Muscle layer of colon (tissue), 2 donors: ENCODE data around the gene WDR26.

Experiments
- H3K27ac ChIP-seq: one replicate; pipeline ENCODE4 v1.7.0; 2013; ENCODE audit warnings: low read depth, mild to moderate bottlenecking, low read length, moderate library complexity
- H3K27me3 ChIP-seq, 2 donors: one replicate each; pipeline ENCODE4 v1.7.0; 2013; ENCODE audit warnings: low read length in 2 of 2, mild to moderate bottlenecking in 2 of 2; ENCODE audit not compliant: insufficient read depth in 2 of 2, control insufficient read depth in 1 of 2
- H3K36me3 ChIP-seq: one replicate; pipeline ENCODE4 v1.7.0; 2013; ENCODE audit warnings: mild to moderate bottlenecking, low read length; ENCODE audit not compliant: insufficient read depth
- H3K4me1 ChIP-seq: one replicate; pipeline ENCODE4 v1.7.0; 2013; ENCODE audit warnings: mild to moderate bottlenecking, low read length; ENCODE audit not compliant: insufficient read depth
- H3K4me3 ChIP-seq, 2 donors: one replicate each; pipeline ENCODE4 v1.7.0; 2013; ENCODE audit warnings: low read length in 2 of 2, low read depth in 1 of 2, mild to moderate bottlenecking in 1 of 2, moderate library complexity in 1 of 2
- H3K9ac ChIP-seq: one replicate; pipeline ENCODE4 v1.7.0; 2013; ENCODE audit warnings: low read length
- H3K9me3 ChIP-seq: one replicate; pipeline ENCODE4 v1.7.0; 2013; ENCODE audit warnings: mild to moderate bottlenecking, low read length
- donor health status: abdominal sarcoma.
- donor health status: Adenocarcinoma of cecum.

WDR26 gene

GRCh38 chr1:224411766-224412165, 22.8 kb downstream of the WDR26 start:
- Histone ChIP-seq H3K36me3 (peaks cover 43% of the 10 kb centered on the region), H3K9me3 (no peaks in the 10 kb centered on the region), H3K4me1 (no peaks in the 10 kb centered on the region), H3K27ac (no peak overlapping the region), H3K9ac (no peak overlapping the region), H3K27me3 (no peaks in the 10 kb centered on the region), H3K4me3 (no peak overlapping the region)

DNA sequence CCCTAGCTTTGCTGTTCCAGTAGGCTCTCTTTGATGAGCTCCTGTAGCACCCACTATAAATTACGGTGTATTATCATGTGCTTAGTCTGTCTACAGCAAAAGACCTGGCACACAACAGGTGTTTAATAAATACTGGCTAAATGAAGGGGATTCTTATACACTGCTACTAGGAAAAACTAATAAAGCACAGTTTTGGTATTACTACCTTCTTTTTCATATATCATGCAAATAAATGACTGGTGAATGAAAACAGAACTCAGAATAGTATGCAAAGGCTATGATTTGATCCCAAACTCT, 26.4 kb downstream of the WDR26 start:
- H3K27me3 ChIP-seq: no peaks in the 10 kb centered on the region
- no peak overlapping the region for H3K4me3 ChIP-seq
- H3K36me3 ChIP-seq: peaks cover 55% of the 10 kb centered on the region
- no peaks in the 10 kb centered on the region for H3K9me3 ChIP-seq
- no peak overlapping the region for H3K9ac ChIP-seq
- H3K27ac ChIP-seq: no peak overlapping the region
- no peaks in the 10 kb centered on the region for H3K4me1 ChIP-seq

- Histone ChIP-seq H3K9ac (no peak overlapping the region), H3K27ac (no peak overlapping the region), H3K27me3 (no peaks in the 10 kb centered on the region), H3K4me1 (no peaks in the 10 kb centered on the region), H3K4me3 (no peak overlapping the region), H3K9me3 (no peaks in the 10 kb centered on the region), H3K36me3 (peaks cover 53% of the 10 kb centered on the region)
Measured at GRCh38 chr1:224407571-224408293, 26.9 kb downstream of the WDR26 start.

DNA sequence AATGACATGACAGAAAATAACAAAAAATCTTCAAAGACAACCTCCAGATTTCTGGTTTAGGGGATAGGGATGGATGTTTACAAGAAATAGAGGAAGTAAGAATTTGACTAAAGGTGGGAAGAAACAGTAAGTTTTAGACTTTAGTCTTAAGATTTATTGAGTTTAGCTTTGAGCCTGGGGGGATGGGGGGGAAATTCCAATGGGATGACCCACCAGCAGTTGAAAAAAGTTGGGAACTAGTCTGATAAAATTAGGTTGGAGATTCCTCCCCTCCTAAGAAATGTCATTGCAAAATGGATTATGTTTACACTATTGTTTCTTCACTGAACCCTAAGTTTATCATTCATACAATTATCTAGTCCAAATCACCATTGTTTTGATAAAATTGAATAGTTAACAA, 28.4 kb downstream of the WDR26 start:
- no peaks in the 10 kb centered on the region for H3K4me1 ChIP-seq
- no peak overlapping the region for H3K9ac ChIP-seq
- no peaks in the 10 kb centered on the region for H3K27me3 ChIP-seq
- no peaks in the 10 kb centered on the region for H3K9me3 ChIP-seq
- no peak overlapping the region for H3K27ac ChIP-seq
- H3K36me3 ChIP-seq: peaks cover 47% of the 10 kb centered on the region
- H3K4me3 ChIP-seq: no peak overlapping the region

DNA sequence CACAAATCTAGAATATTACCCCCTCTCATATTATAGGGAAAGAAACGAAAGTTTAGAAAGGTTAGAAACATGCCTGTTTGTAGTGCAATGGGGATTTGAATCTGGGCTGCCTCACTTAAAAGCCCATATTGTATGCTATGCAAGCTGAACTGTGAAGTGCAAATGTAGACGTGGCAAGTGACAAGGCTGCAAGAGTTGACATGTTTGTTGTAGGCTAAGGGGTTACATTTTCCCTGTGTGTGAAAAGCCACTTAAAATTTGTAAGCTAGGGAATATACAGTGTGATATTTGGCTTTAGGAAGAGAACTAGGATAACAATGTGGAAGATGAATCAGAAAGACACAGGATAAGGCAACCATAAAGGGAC, 29.0 kb downstream of the WDR26 start:
- Histone ChIP-seq H3K4me3 (no peak overlapping the region), H3K36me3 (peaks cover 53% of the 10 kb centered on the region), H3K9ac (no peak overlapping the region), H3K27me3 (no peaks in the 10 kb centered on the region), H3K27ac (no peak overlapping the region), H3K4me1 (no peaks in the 10 kb centered on the region), H3K9me3 (no peaks in the 10 kb centered on the region)

DNA sequence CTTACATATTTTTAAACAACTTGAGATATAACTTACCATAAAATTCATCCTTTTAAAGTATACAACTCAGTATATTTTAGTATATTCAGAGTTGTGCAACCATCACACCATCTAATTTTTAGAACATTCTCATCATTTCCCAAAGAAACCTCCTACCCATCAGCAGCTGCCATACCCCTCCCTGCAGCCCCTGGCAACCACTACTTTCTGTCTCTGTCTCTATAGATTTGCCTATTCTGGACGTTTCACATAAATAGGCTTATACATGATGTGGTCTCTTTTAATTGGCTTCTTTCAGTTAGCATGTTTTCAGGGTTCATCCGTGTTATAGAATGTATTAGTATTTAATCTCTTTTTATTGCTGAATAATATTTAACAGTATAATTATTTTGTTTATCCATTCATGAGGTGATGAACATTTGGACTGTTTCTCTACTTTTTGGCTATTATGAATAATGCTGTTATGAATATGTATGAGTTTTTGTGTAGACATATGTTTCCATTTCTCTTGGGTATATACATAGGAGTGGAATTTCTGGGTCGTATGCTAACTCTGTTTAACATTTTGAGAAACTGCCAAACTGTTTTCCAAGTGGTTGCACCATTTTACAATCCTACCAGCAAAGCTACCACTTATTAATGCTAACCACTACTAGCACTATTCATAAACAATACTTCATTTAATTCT, 29.5 kb downstream of the WDR26 start:
- Histone ChIP-seq H3K9ac (no peak overlapping the region), H3K36me3 (peaks cover 54% of the 10 kb centered on the region), H3K27ac (no peak overlapping the region)

GRCh38 chr1:224402472-224403036, 32.0 kb downstream of the WDR26 start:
- no peaks in the 10 kb centered on the region for H3K4me1 ChIP-seq
- H3K36me3 ChIP-seq: peaks cover 51% of the 10 kb centered on the region
- H3K4me3 ChIP-seq: no peak overlapping the region
- no peak overlapping the region for H3K9ac ChIP-seq
- H3K9me3 ChIP-seq: no peaks in the 10 kb centered on the region
- H3K27me3 ChIP-seq: no peaks in the 10 kb centered on the region
- no peak overlapping the region for H3K27ac ChIP-seq

More for the DNA sequence above, 29.5 kb downstream of the WDR26 start:
- Histone ChIP-seq H3K27me3 (no peaks in the 10 kb centered on the region), H3K4me1 (no peaks in the 10 kb centered on the region), H3K4me3 (no peak overlapping the region), H3K9me3 (no peaks in the 10 kb centered on the region)

DNA sequence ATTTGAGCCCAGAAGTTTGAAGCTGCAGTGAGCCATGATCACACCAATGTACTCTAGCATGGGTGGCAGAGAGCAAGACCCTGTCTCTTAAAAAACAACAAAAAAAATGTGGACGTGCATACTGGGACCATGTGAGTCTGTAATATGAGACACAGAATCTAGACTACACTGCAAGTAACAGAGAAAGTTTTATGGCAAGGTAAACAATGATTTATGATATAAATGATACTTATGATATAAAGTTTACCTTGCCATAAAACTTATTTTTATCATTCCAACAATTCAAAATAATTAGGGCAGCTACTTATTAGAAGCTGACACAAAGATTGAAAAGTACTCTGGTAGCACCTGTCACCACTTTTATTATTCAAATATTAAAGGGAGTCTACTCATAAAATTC, 34.7 kb downstream of the WDR26 start:
- Histone ChIP-seq H3K27ac (no peak overlapping the region), H3K4me1 (no peaks in the 10 kb centered on the region), H3K9ac (no peak overlapping the region), H3K36me3 (peaks cover 52% of the 10 kb centered on the region), H3K9me3 (no peaks in the 10 kb centered on the region), H3K4me3 (no peak overlapping the region), H3K27me3 (no peaks in the 10 kb centered on the region)

DNA sequence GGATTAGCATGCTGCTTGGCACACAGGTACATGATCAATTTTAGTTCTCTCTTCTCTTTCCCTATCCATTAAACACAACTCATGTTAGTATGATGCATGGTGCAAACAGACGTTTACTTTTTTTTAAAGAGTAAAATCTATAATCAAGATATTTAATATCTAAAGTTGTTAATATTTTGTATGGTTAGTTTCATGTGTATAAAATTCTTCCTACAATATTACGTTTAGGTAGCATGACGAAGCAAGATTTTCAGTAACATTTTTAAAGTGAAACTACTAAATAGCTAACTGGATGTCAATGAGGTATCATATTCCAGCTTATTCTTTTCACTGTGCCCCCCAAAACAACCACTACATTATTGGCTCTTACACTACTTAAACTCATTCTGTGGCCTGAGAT, 41.3 kb downstream of the WDR26 start:
- H3K4me3 ChIP-seq: no peak overlapping the region
- peaks cover 46% of the 10 kb centered on the region for H3K36me3 ChIP-seq
- no peak overlapping the region for H3K27ac ChIP-seq
- no peaks in the 10 kb centered on the region for H3K4me1 ChIP-seq
- H3K9ac ChIP-seq: no peak overlapping the region
- no peaks in the 10 kb centered on the region for H3K9me3 ChIP-seq
- no peaks in the 10 kb centered on the region for H3K27me3 ChIP-seq

DNA sequence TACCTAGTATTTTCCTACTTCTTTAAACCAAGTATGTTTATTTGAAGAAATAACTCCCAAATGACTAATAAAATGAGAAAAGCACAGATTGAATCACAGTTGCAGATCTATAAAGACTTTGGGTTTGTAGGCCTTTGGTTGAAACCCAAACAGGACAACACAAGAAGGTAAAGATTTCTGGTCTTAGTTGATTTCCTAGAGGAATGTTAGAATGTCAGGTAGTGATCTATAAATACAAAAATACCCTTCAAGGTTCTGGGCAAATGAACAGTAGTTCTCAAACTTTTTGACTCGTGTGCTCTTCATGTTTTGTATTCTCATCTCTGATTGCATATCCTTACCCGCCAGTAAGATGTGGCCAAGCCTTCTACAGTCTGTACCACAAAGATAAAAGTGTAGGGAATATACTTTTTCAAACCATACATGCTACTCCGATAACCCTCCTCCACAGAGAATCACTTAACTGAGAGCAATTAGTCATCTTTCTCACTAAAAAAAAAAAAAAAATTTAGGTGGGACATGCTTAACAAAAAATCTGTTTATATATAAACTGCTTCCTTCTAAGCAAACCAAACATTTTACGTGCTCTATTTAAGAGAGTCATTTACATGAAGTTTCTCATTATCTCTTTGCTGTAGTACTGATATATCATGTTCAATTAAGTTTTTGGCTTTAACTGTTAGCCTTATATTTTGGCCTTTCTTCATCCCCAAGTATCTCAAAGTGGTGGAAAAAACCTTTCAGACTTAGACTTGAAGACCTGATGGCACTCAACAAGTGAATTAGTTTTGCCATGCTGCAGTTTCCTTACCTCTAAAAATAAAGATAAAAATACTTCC, 42.0 kb downstream of the WDR26 start:
- H3K36me3 ChIP-seq: peaks cover 46% of the 10 kb centered on the region
- no peaks in the 10 kb centered on the region for H3K4me1 ChIP-seq
- H3K27me3 ChIP-seq: no peaks in the 10 kb centered on the region
- no peaks in the 10 kb centered on the region for H3K9me3 ChIP-seq
- no peak overlapping the region for H3K27ac ChIP-seq
- no peak overlapping the region for H3K4me3 ChIP-seq
- H3K9ac ChIP-seq: no peak overlapping the region

GRCh38 chr1:224390517-224390916, 44.1 kb downstream of the WDR26 start:
- no peak overlapping the region for H3K4me3 ChIP-seq
- H3K27me3 ChIP-seq: no peaks in the 10 kb centered on the region
- H3K9ac ChIP-seq: no peak overlapping the region
- no peaks in the 10 kb centered on the region for H3K4me1 ChIP-seq
- H3K9me3 ChIP-seq: no peaks in the 10 kb centered on the region
- peaks cover 42% of the 10 kb centered on the region for H3K36me3 ChIP-seq
- H3K27ac ChIP-seq: no peak overlapping the region
